Activated CD4-positive, alpha-beta T cell treated with anti-CD3 and anti-CD28 coated beads, Interleukin-2, amount 10 ng/mL, durations not matched to agents 7 days and 5 days (primary cell): ENCODE data around the gene SULF2. TPM values are rescaled to one million over a fixed set of nuclear protein-coding genes. Genes with fewer than 3 reads are reported as not detected.

ENCODE experiments used
- CTCF ChIA-PET: fragments of 350-600 bp; sonication (Branson Sonifier 250); formaldehyde crosslinking; loops from one replicate; lab custom pipeline; 2021; ENCODE audit warnings: antibody characterized with exemption; lab: Charles Lee
- POLR2A ChIA-PET: fragments of 350-600 bp; sonication (Branson Sonifier 250); formaldehyde crosslinking; loops from one replicate; lab custom pipeline; 2021; ENCODE audit warnings: antibody characterized with exemption; lab: Charles Lee
- DNase-seq: peaks from one replicate; pipeline ENCODE4 v3.0.0-alpha.2; 2020
- H3K27ac Mint-ChIP-seq: one replicate; pipeline ENCODE4 v1.8.0; 2021; ENCODE audit warnings: mild to moderate bottlenecking, moderate library complexity, mixed read lengths
- H3K27me3 Mint-ChIP-seq: one replicate; pipeline ENCODE4 v1.8.0; 2021; ENCODE audit warnings: mixed read lengths
- H3K36me3 Mint-ChIP-seq: one replicate; pipeline ENCODE4 v1.8.0; 2021; ENCODE audit warnings: low read depth, mixed read lengths
- H3K4me1 Mint-ChIP-seq: one replicate; pipeline ENCODE4 v1.8.0; 2021; ENCODE audit warnings: mixed read lengths
- H3K4me3 Mint-ChIP-seq: one replicate; pipeline ENCODE4 v1.8.0; 2021; ENCODE audit warnings: mild to moderate bottlenecking, moderate library complexity, mixed read lengths
- H3K9me3 Mint-ChIP-seq: one replicate; pipeline ENCODE4 v1.8.0; 2021; ENCODE audit warnings: mixed read lengths
- total RNA-seq, 2 experiments: library from RNA; stranded (reverse); gene quantifications; one replicate each; pipeline ENCODE4 v1.2.3, GENCODE V29; 2021

The SULF2 gene
- total RNA-seq, 2 experiments from 2014 or later, result 0.37 to 0.69 TPM

- peak; percentile 12 for DNase-seq
- peak overlapping the region; percentile 98 for H3K27ac Mint-ChIP-seq
- POLR2A ChIA-PET, result no interaction called here
Observed at GRCh38 chr20:47727909-47728361, 57.3 kb downstream of the SULF2 start.

GRCh38 chr20:47727170-47727880 is 58.0 kb downstream of the SULF2 start:
- H3K9me3 Mint-ChIP-seq, result no peaks in the 10 kb centered on the region
- POLR2A ChIA-PET, result no interaction called here
- DNase-seq, result peak; percentile 85
- H3K27me3 Mint-ChIP-seq, result no peaks in the 10 kb centered on the region
- peak overlapping the region; percentile 98 for H3K27ac Mint-ChIP-seq
- CTCF ChIA-PET, result interaction anchor here (1.0 to 3.5 kb wide), 5 partner anchors 25 to 897 kb away, joined by 3 to 12 read pairs (median 5); no protein-coding TSS in a partner anchor
- peaks cover 9% of the 10 kb centered on the region for H3K36me3 Mint-ChIP-seq
- H3K4me1 Mint-ChIP-seq, result peaks cover 52% of the 10 kb centered on the region
- peak overlapping the region; percentile 69 for H3K4me3 Mint-ChIP-seq

More at GRCh38 chr20:47727909-47728361, 57.3 kb downstream of the SULF2 start:
- H3K27me3 Mint-ChIP-seq, result peaks cover under 1% of the 10 kb centered on the region
- CTCF ChIA-PET, result interaction anchor here (1.0 to 3.5 kb wide), 3 partner anchors 29 to 892 kb away, joined by 3 to 10 read pairs (median 5); no protein-coding TSS in a partner anchor
- no peaks in the 10 kb centered on the region for H3K9me3 Mint-ChIP-seq
- H3K4me1 Mint-ChIP-seq, result peaks cover 52% of the 10 kb centered on the region
- peak overlapping the region; percentile 69 for H3K4me3 Mint-ChIP-seq
- peaks cover 9% of the 10 kb centered on the region for H3K36me3 Mint-ChIP-seq

DNA sequence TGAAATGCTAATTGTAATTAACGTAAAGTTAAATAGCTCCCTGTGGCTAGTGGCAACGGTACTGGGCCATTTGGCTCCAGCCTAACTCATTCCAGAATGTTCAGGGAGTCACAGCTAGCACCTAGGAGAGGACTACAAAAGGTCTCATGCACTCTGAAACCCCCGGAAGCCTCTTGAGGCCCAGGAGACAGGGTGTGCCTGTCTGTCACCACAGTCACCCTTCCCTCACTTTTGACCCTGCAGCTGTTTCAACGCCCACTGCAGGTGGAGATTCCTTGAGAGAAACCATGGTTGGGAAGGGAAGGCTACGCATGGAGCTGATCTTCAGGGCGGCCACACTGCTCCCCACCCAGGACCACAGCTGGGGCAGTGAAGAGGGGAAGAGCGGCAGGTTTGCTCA is 58.6 kb downstream of the SULF2 start:
- H3K9me3 Mint-ChIP-seq, result no peaks in the 10 kb centered on the region
- POLR2A ChIA-PET, result no interaction called here
- no peaks in the 10 kb centered on the region for H3K27me3 Mint-ChIP-seq
- CTCF ChIA-PET, result interaction anchor here (1.1 to 3.5 kb wide), 4 partner anchors 26 to 897 kb away, joined by 3 to 12 read pairs (median 6); no protein-coding TSS in a partner anchor
- peaks cover 9% of the 10 kb centered on the region for H3K36me3 Mint-ChIP-seq
- DNase-seq, result no peak
- peaks cover 52% of the 10 kb centered on the region for H3K4me1 Mint-ChIP-seq
- no peak overlapping the region for H3K4me3 Mint-ChIP-seq
- peak overlapping the region; percentile 98 for H3K27ac Mint-ChIP-seq

DNA sequence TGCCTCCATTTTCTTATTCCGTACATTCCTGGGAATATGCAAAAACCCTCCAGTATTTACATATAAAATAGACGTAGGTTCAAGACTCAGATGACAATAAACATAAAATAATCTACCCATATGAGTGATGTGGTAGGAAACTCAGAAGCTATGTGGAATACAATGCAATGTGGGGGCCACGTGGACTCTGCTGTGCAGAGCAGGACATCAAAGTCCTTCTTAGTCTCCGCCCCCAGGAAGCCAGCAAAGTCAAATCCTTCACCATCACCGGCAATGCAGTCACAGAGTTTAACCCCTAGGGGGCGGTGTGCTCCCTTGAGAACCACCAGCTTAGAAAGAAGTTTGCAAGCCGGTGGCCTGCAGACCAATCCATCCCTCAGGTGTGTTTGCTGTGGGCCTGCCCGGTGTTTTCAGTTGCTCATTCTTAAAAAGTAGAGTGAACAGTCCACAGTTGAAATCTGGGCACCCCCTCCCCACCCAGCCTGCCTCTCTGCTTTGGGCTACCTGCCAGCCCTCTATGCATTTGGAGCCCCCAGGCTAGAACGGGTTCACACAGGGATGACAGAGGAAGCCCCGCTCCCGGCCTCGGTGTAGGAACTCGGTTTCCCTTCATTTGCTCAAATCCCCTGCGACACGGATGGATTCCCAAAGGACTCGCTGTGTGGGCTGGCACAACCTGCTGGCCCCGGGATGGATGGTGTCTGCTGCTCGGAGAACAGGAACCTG is 59.9 kb downstream of the SULF2 start:
- Mint-ChIP-seq H3K27me3 (no peaks in the 10 kb centered on the region), H3K4me1 (peaks cover 52% of the 10 kb centered on the region), H3K36me3 (peaks cover 9% of the 10 kb centered on the region), H3K4me3 (no peak overlapping the region), H3K27ac (peak overlapping the region; percentile 71), H3K9me3 (no peaks in the 10 kb centered on the region)
- peak; percentile 94 for DNase-seq
- ChIA-PET CTCF (interaction anchor here (0.9 to 3.4 kb wide), 7 partner anchors 10 to 895 kb away, joined by 3 to 14 read pairs (median 5); no protein-coding TSS in a partner anchor), POLR2A (interaction anchor here (0.5 kb wide), 1 partner anchor 223 kb away, joined by 4 read pairs; no protein-coding TSS in a partner anchor)

DNA sequence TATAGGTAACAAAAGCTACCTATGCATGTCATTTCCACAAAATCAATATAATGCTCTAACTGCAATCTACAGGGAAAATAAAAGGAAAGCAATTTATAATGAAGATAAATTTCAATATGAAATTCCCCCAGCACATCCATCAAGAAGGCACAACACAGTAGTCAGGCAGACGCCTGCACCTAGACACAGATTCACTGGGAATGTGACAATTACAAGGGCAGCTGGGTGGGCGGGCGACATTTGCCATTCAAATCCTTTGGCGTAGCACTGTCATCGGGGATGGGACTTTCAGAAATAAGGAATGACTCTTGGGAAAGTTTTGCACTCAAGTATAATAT is 60.4 kb downstream of the SULF2 start:
- no peak overlapping the region for H3K27ac Mint-ChIP-seq
- H3K9me3 Mint-ChIP-seq, result no peaks in the 10 kb centered on the region
- POLR2A ChIA-PET, result interaction anchor here (0.5 kb wide), 1 partner anchor 223 kb away, joined by 4 read pairs; no protein-coding TSS in a partner anchor
- H3K4me1 Mint-ChIP-seq, result peaks cover 52% of the 10 kb centered on the region
- CTCF ChIA-PET, result interaction anchor here (0.5 to 3.4 kb wide), 10 partner anchors 10 to 1149 kb away, joined by 3 to 14 read pairs (median 4); no protein-coding TSS in a partner anchor
- H3K27me3 Mint-ChIP-seq, result no peaks in the 10 kb centered on the region
- no peak for DNase-seq
- peaks cover 9% of the 10 kb centered on the region for H3K36me3 Mint-ChIP-seq
- H3K4me3 Mint-ChIP-seq, result no peak overlapping the region

DNA sequence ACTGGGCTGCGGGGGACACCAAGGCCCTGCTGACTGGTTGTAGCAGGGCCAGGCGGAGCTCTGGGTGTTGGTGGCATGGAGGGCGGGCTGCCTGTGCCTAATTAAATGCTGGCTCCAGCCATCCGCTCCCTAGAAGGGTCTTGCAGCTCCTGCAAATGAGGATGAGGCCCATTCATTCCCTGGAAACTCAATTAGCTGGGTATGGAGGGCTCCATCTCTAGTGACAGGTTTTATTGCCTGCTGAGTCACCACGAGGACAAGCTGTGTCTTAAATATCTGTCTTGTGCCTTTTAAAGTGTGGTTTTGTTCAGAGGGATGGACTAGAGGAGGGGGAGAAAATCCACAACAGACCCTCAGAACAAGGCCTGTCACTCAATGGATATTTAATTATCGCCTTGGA is 60.9 kb downstream of the SULF2 start:
- H3K9me3 Mint-ChIP-seq, result no peaks in the 10 kb centered on the region
- ChIA-PET POLR2A (no interaction called here), CTCF (interaction anchor here (0.5 to 3.4 kb wide), 7 partner anchors 15 to 1149 kb away, joined by 3 to 14 read pairs (median 5); no protein-coding TSS in a partner anchor)
- DNase-seq, result no peak
- no peak overlapping the region for H3K4me3 Mint-ChIP-seq
- no peak overlapping the region for H3K27ac Mint-ChIP-seq
- no peaks in the 10 kb centered on the region for H3K27me3 Mint-ChIP-seq
- H3K4me1 Mint-ChIP-seq, result peaks cover 49% of the 10 kb centered on the region
- H3K36me3 Mint-ChIP-seq, result peaks cover 9% of the 10 kb centered on the region

- CTCF ChIA-PET, result interaction anchor here (2.4 kb wide), 1 partner anchor 897 kb away, joined by 12 read pairs; no protein-coding TSS in a partner anchor
Observed at GRCh38 chr20:47723322-47723721, 62.0 kb downstream of the SULF2 start.

GRCh38 chr20:47720636-47721427 is 64.4 kb downstream of the SULF2 start:
- ChIA-PET CTCF (interaction anchor here (0.6 to 1.2 kb wide), 4 partner anchors 47 to 901 kb away, joined by 3 read pairs; no protein-coding TSS in a partner anchor), POLR2A (no interaction called here)
- Mint-ChIP-seq H3K36me3 (no peaks in the 10 kb centered on the region), H3K4me3 (no peak overlapping the region), H3K9me3 (no peaks in the 10 kb centered on the region), H3K27ac (no peak overlapping the region), H3K4me1 (peaks cover 17% of the 10 kb centered on the region), H3K27me3 (peaks cover 4% of the 10 kb centered on the region)
- no peak for DNase-seq

More at GRCh38 chr20:47723322-47723721, 62.0 kb downstream of the SULF2 start:
- H3K27me3 Mint-ChIP-seq, result peaks cover 4% of the 10 kb centered on the region
- no peaks in the 10 kb centered on the region for H3K9me3 Mint-ChIP-seq
- no peak for DNase-seq
- POLR2A ChIA-PET, result no interaction called here
- peaks cover 9% of the 10 kb centered on the region for H3K36me3 Mint-ChIP-seq
- no peak overlapping the region for H3K4me3 Mint-ChIP-seq
- peak overlapping the region; percentile 42 for H3K27ac Mint-ChIP-seq
- H3K4me1 Mint-ChIP-seq, result peaks cover 40% of the 10 kb centered on the region

DNA sequence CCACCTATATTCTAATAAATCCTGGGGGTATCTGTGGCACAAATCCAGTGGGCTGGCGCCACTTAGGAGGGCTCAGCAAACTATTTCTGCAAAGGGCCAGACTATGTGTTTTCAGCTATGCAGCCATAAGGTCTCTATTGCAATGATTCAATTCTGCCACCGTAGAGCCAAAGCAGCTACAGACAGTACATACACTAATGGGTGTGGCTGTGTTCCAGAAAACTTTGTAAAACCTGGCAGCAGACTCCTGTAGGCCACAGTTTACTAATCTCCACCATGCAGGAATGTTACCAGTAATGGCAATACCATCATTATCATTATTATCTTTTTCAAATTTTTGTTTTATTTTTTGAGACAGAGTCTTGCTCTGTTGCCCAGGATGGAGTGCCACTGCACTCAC is 65.7 kb downstream of the SULF2 start:
- Mint-ChIP-seq H3K4me1 (peaks cover 5% of the 10 kb centered on the region), H3K36me3 (no peaks in the 10 kb centered on the region), H3K27me3 (peaks cover 4% of the 10 kb centered on the region), H3K27ac (no peak overlapping the region), H3K9me3 (no peaks in the 10 kb centered on the region), H3K4me3 (no peak overlapping the region)
- POLR2A ChIA-PET, result no interaction called here
- no peak for DNase-seq
- CTCF ChIA-PET, result no interaction called here

- no peak overlapping the region for H3K4me3 Mint-ChIP-seq
- H3K4me1 Mint-ChIP-seq, result peaks cover 3% of the 10 kb centered on the region
- ChIA-PET CTCF (no interaction called here), POLR2A (no interaction called here)
- H3K36me3 Mint-ChIP-seq, result no peaks in the 10 kb centered on the region
- peaks cover 7% of the 10 kb centered on the region for H3K27me3 Mint-ChIP-seq
- no peak for DNase-seq
- no peaks in the 10 kb centered on the region for H3K9me3 Mint-ChIP-seq
- no peak overlapping the region for H3K27ac Mint-ChIP-seq
Observed at GRCh38 chr20:47719211-47719610, 66.1 kb downstream of the SULF2 start.

DNA sequence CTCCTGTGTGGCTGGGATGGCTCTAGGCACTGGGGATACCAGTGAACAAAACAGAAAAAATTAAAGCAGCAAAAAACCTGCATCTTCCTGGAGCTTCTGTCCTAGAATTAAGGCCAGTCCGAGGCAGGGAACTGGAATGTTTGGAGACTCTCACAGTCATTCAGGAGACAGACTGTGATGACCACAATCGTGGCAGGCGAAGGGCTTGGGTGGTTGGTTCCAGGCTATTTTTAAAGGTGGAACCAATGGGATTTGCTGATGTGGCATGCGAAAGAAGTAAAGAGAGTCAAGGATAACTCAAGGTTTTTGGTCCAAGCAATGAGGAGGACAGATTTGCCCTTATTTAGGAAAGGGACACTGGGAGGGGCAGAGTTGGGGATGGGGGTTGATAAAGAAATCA is 66.9 kb downstream of the SULF2 start:
- Mint-ChIP-seq H3K4me1 (peaks cover 3% of the 10 kb centered on the region), H3K27me3 (peaks cover 7% of the 10 kb centered on the region), H3K9me3 (no peaks in the 10 kb centered on the region), H3K36me3 (no peaks in the 10 kb centered on the region), H3K4me3 (no peak overlapping the region), H3K27ac (no peak overlapping the region)
- POLR2A ChIA-PET, result no interaction called here
- CTCF ChIA-PET, result no interaction called here
- DNase-seq, result no peak

DNA sequence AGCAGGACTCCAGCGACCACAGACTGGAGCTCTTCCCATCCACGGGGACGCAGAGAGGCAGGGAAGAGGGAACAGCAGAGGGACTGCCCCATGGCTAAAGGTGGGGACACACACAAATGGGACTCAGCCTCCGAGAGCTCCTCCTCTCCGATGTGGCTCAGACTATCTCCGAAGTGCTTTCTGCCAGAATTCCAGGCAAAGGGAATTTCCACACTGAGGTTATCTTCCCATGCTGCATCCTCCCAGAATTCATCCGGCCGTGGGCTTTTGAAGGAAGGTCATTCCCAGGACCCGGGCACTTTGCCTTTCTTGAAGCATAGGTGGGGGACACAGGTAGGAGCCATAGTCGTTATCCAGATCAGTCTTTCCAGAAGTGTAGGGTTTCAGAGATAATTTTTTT is 67.9 kb downstream of the SULF2 start:
- CTCF ChIA-PET, result no interaction called here
- peaks cover 7% of the 10 kb centered on the region for H3K27me3 Mint-ChIP-seq
- H3K27ac Mint-ChIP-seq, result no peak overlapping the region
- no peaks in the 10 kb centered on the region for H3K9me3 Mint-ChIP-seq
- POLR2A ChIA-PET, result no interaction called here
- no peak overlapping the region for H3K4me3 Mint-ChIP-seq
- no peaks in the 10 kb centered on the region for H3K4me1 Mint-ChIP-seq
- no peak for DNase-seq
- H3K36me3 Mint-ChIP-seq, result no peaks in the 10 kb centered on the region
